CD4-positive, alpha-beta T cell (primary cell): ENCODE data around the gene SPATA24. TPM values are rescaled to one million over a fixed set of nuclear protein-coding genes. Genes with fewer than 3 reads are reported as not detected.

Source experiments
- ATAC-seq: fragments of 200-7000 bp; cut with Tn5 transposase; one replicate; pipeline ENCODE4 v1.10.0; 2022; ENCODE audit warnings: mild to moderate bottlenecking; ENCODE audit not compliant: poor library complexity
- CTCF ChIA-PET: fragments of 350-600 bp; sonication (Branson Sonifier 250); formaldehyde crosslinking; loops from one replicate; lab custom pipeline; 2021; ENCODE audit warnings: antibody characterized with exemption, inconsistent platforms; lab: Charles Lee
- POLR2A ChIA-PET: fragments of 350-600 bp; sonication (Branson Sonifier 250); formaldehyde crosslinking; loops from one replicate; lab custom pipeline; 2021; ENCODE audit warnings: antibody characterized with exemption, inconsistent platforms; lab: Charles Lee
- DNase-seq, 14 experiments: peaks; one replicate each; pipeline ENCODE4 v3.0.0-alpha.2; 2013 to 2020; ENCODE audit warnings: mixed read lengths in 2 of 14
- H3K27ac ChIP-seq, 2 donors: one replicate each; pipeline versions ENCODE4 v1.5.1 to v1.7.0; 2013; ENCODE audit warnings: low read length in 2 of 2, low read depth in 1 of 2, mild to moderate bottlenecking in 1 of 2
- H3K27me3 ChIP-seq, 2 experiments: 1 replicate in 1 of 2; 2 replicates in 1 of 2; pipeline versions ENCODE4 v1.6.1 to v1.7.0; 2013; ENCODE audit warnings: low read length in 2 of 2, control low read depth in 1 of 2, mild to moderate bottlenecking in 1 of 2, moderate library complexity in 1 of 2; ENCODE audit not compliant: insufficient read depth in 2 of 2, control insufficient read depth in 1 of 2
- H3K36me3 ChIP-seq: one replicate; pipeline ENCODE4 v1.6.1; 2013; ENCODE audit warnings: low read length, control low read depth; ENCODE audit not compliant: insufficient read depth
- H3K4me1 ChIP-seq: one replicate; pipeline ENCODE4 v1.6.1; 2013; ENCODE audit warnings: low read length, control low read depth; ENCODE audit not compliant: insufficient read depth
- H3K4me3 ChIP-seq: one replicate; pipeline ENCODE4 v1.5.1; 2013; ENCODE audit warnings: mild to moderate bottlenecking, low read length, moderate library complexity
- H3K9me3 ChIP-seq, 2 experiments: 1 replicate in 1 of 2; 2 replicates in 1 of 2; pipeline versions ENCODE4 v1.6.1 to v1.7.0; 2013; ENCODE audit warnings: low read length in 2 of 2, mild to moderate bottlenecking in 2 of 2, control low read depth in 1 of 2, moderate library complexity in 1 of 2; ENCODE audit not compliant: control insufficient read depth in 1 of 2, insufficient read depth in 1 of 2
- H3K27ac Mint-ChIP-seq: one replicate; pipeline ENCODE4 v1.8.0; 2020; ENCODE audit warnings: mixed read lengths
- H3K27me3 Mint-ChIP-seq: one replicate; pipeline ENCODE4 v1.8.0; 2021; ENCODE audit warnings: mixed read lengths
- H3K36me3 Mint-ChIP-seq: one replicate; pipeline ENCODE4 v1.8.0; 2021; ENCODE audit warnings: low read depth, mixed read lengths
- H3K4me1 Mint-ChIP-seq: one replicate; pipeline ENCODE4 v1.8.0; 2021; ENCODE audit warnings: low read depth, mixed read lengths
- H3K4me3 Mint-ChIP-seq: one replicate; pipeline ENCODE4 v1.8.0; 2020; ENCODE audit warnings: mild to moderate bottlenecking, mixed read lengths
- H3K9me3 Mint-ChIP-seq: one replicate; pipeline ENCODE4 v1.8.0; 2020; ENCODE audit warnings: mixed read lengths
- CTCF ChIP-seq: fragments of 200-600 bp; IDR thresholded peaks from one replicate; pipeline ENCODE4 v1.8.0; 2022; ENCODE audit warnings: antibody characterized with exemption, mild to moderate bottlenecking
- intact Hi-C, 2 experiments: fragments of 100-400 bp; cut with DNase I in 1 of 2; cut with micrococcal nuclease in 1 of 2; formaldehyde crosslinking; loops; one replicate each; pipeline versions ENCODE4 v1.15.1 to v1.9.0; 2023 to 2025; cut with DNase I, micrococcal nuclease
- total RNA-seq, 174 experiments: library from RNA in 2 of 174; stranded (reverse) in 2 of 174; gene quantifications; one replicate each; pipeline ENCODE4 v1.2.3 and lab custom pipeline; 2021 to 2026

The SPATA24 gene
- total RNA-seq, 2 experiments from 2014 or later, result 3.0 to 3.9 TPM

GRCh38 chr5:139393497-139394122, 10.3 kb downstream of the SPATA24 start:
- H3K27me3 Mint-ChIP-seq, result no peaks in the 10 kb centered on the region

GRCh38 chr5:139392678-139393496, 11.0 kb downstream of the SPATA24 start:
- Mint-ChIP-seq H3K4me1 (peaks cover 38% of the 10 kb centered on the region), H3K4me3 (peak overlapping the region; percentile 92)
- POLR2A ChIA-PET, result interaction anchor here (0.6 to 4.6 kb wide), 4 partner anchors 11 to 469 kb away, joined by 3 to 21 read pairs (median 11); partner anchors contain the start of genes MATR3, PAIP2 and SPATA24

More at GRCh38 chr5:139393497-139394122, 10.3 kb downstream of the SPATA24 start:
- Histone ChIP-seq H3K36me3 (no peaks in the 10 kb centered on the region), H3K27ac (no peak overlapping the region), H3K9me3 (no peaks in the 10 kb centered on the region), H3K4me1 (peaks cover 58% of the 10 kb centered on the region), H3K4me3 (peak overlapping the region; percentile 81), H3K27me3 (peaks cover 0 to 6% of the 10 kb centered on the region in 2 experiments)
- peaks cover 38% of the 10 kb centered on the region for H3K4me1 Mint-ChIP-seq
- CTCF ChIA-PET, result interaction anchor here (1.0 to 2.4 kb wide), 3 partner anchors 9 to 51 kb away, joined by 3 to 14 read pairs (median 6); partner anchors contain the start of genes PAIP2 and SPATA24
- POLR2A ChIA-PET, result interaction anchor here (1.4 to 4.6 kb wide), 3 partner anchors 10 to 100 kb away, joined by 4 to 21 read pairs (median 18); partner anchors contain the start of genes MATR3, PAIP2 and SPATA24
- no peaks in the 10 kb centered on the region for H3K9me3 Mint-ChIP-seq
- ATAC-seq (no peak), DNase-seq (no peak)
- no peak overlapping the region for H3K27ac Mint-ChIP-seq
- H3K36me3 Mint-ChIP-seq, result no peaks in the 10 kb centered on the region
- intact Hi-C loops, result loop anchor here (2.0 to 5.0 kb wide), 2 partner anchors 51 to 105 kb away; partner anchors contain the start of gene PAIP2 (in 1 of the 2)
- no peak for TF ChIP-seq CTCF
- peak overlapping the region; percentile 92 for H3K4me3 Mint-ChIP-seq

More at GRCh38 chr5:139392678-139393496, 11.0 kb downstream of the SPATA24 start:
- peak; percentile 66 for TF ChIP-seq CTCF
- Histone ChIP-seq H3K4me3 (peak overlapping the region; percentile 81), H3K36me3 (no peaks in the 10 kb centered on the region), H3K27me3 (peaks cover 0 to 6% of the 10 kb centered on the region in 2 experiments), H3K27ac (no peak overlapping the region), H3K9me3 (no peaks in the 10 kb centered on the region), H3K4me1 (peaks cover 61% of the 10 kb centered on the region)
- intact Hi-C loops, result loop anchor here (2.0 to 5.0 kb wide), 2 partner anchors 51 to 104 kb away; partner anchors contain the start of gene PAIP2 (in 1 of the 2)
- Mint-ChIP-seq H3K9me3 (no peaks in the 10 kb centered on the region), H3K27ac (peak overlapping the region; percentile 59), H3K36me3 (no peaks in the 10 kb centered on the region), H3K27me3 (no peaks in the 10 kb centered on the region)
- CTCF ChIA-PET, result interaction anchor here (0.5 to 2.4 kb wide), 5 partner anchors 10 to 171 kb away, joined by 3 to 14 read pairs (median 5); partner anchors contain the start of genes PAIP2 and SPATA24
- DNase-seq, result peak; percentile 51 to 89 (median 64)
- ATAC-seq, result peak; percentile 66
